GM18951 (cell line): ENCODE data around the gene KRT14.
"Not testable (repeated sequence)": the region's sequence is repeated elsewhere in the genome, so short reads cannot be mapped to it uniquely, and the experiment has no call there.

Source experiments
- POLR2A ChIP-seq: IDR thresholded peaks from 4 replicates; pipeline ENCODE4 v1.6.1; 2011; ENCODE audit warnings: mild to moderate bottlenecking; ENCODE audit not compliant: insufficient read length, insufficient read depth; ENCODE audit errors: extremely low read depth
- in situ Hi-C: fragments of 300-500 bp; cut with MboI; formaldehyde crosslinking; loops from one replicate; pipeline ENCODE4 v1.12.0; 2022; ENCODE audit warnings: low sequenced_read_pairs, mixed read lengths, inconsistent platforms; ENCODE audit not compliant: unreplicated experiment

Gene KRT14

GRCh38 chr17:41627316-41628072, 40.8 kb upstream of the KRT14 start:
- no peak for TF ChIP-seq POLR2A
- in situ Hi-C loops: no loop called here

GRCh38 chr17:41626914-41627295, 40.2 kb upstream of the KRT14 start:
- in situ Hi-C loops: not testable (repeated sequence)

GRCh38 chr17:41626028-41626913, 39.6 kb upstream of the KRT14 start:
- in situ Hi-C loops: not testable (repeated sequence)

GRCh38 chr17:41625602-41626001, 38.9 kb upstream of the KRT14 start:
- in situ Hi-C loops: no loop called here
- TF ChIP-seq POLR2A: no peak

- in situ Hi-C loops: no loop called here
- TF ChIP-seq POLR2A: no peak
Measured at GRCh38 chr17:41624208-41625101, 37.8 kb upstream of the KRT14 start, which contains the start of gene KRT17. TSS of gene KRT17 (minus strand) at chr17:41624575. CDS start at chr17:41624509, 66 bp downstream.

GRCh38 chr17:41623184-41623861, 36.6 kb upstream of the KRT14 start:
- in situ Hi-C loops: not testable (repeated sequence)

GRCh38 chr17:41622340-41623183, 35.9 kb upstream of the KRT14 start:
- in situ Hi-C loops: not testable (repeated sequence)

GRCh38 chr17:41621916-41622315, 35.2 kb upstream of the KRT14 start:
- no peak for TF ChIP-seq POLR2A
- in situ Hi-C loops: no loop called here

GRCh38 chr17:41621435-41621817, 34.7 kb upstream of the KRT14 start:
- in situ Hi-C loops: not testable (repeated sequence)

- in situ Hi-C loops: no loop called here
- no peak for TF ChIP-seq POLR2A
Measured at GRCh38 chr17:41620583-41621434, 34.1 kb upstream of the KRT14 start.

GRCh38 chr17:41619927-41620582, 33.4 kb upstream of the KRT14 start:
- in situ Hi-C loops: not testable (repeated sequence)
